IPS DF 4.7 (cell line): ENCODE measurements around the gene FAIM2.

Source experiments
- DNase-seq: peaks from one replicate; pipeline ENCODE4 v3.0.0-alpha.2; 2013; ENCODE audit warnings: low spot score; ENCODE audit errors: extremely low read depth

FAIM2 gene

GRCh38 chr12:49897276-49897675 lies 6.4 kb downstream of the FAIM2 start:
- DNase-seq = no peak

GRCh38 chr12:49895773-49896172 lies 7.9 kb downstream of the FAIM2 start:
- no peak for DNase-seq

- DNase-seq = no peak
These were observed 8.9 kb downstream of the FAIM2 start for GRCh38 chr12:49894751-49895148.

GRCh38 chr12:49893753-49894750 lies 9.6 kb downstream of the FAIM2 start:
- DNase-seq = no peak

- DNase-seq = no peak
These were observed 10.9 kb downstream of the FAIM2 start for GRCh38 chr12:49892732-49893317.

GRCh38 chr12:49892084-49892731 lies 11.5 kb downstream of the FAIM2 start:
- no peak for DNase-seq

GRCh38 chr12:49891476-49891875 lies 12.2 kb downstream of the FAIM2 start:
- no peak for DNase-seq

- DNase-seq = no peak
These were observed 12.7 kb downstream of the FAIM2 start for GRCh38 chr12:49891012-49891411.

GRCh38 chr12:49890096-49890461 lies 13.6 kb downstream of the FAIM2 start:
- no peak for DNase-seq

GRCh38 chr12:49889361-49890095 lies 14.2 kb downstream of the FAIM2 start:
- DNase-seq = no peak

- no peak for DNase-seq
These were observed 15.1 kb downstream of the FAIM2 start for GRCh38 chr12:49888461-49889151.

GRCh38 chr12:49887536-49888401 lies 15.9 kb downstream of the FAIM2 start:
- DNase-seq = no peak

- no peak for DNase-seq
These were observed 16.6 kb downstream of the FAIM2 start for GRCh38 chr12:49887091-49887490.

GRCh38 chr12:49885663-49886461 lies 17.8 kb downstream of the FAIM2 start:
- no peak for DNase-seq

GRCh38 chr12:49885118-49885517 lies 18.6 kb downstream of the FAIM2 start:
- DNase-seq = no peak

- no peak for DNase-seq
These were observed 20.7 kb downstream of the FAIM2 start for GRCh38 chr12:49882851-49883464.

- no peak for DNase-seq
These were observed 21.4 kb downstream of the FAIM2 start for GRCh38 chr12:49882248-49882850.
